H9 (cell line): ENCODE measurements around the gene CDYL. TPM values are rescaled to one million over a fixed set of nuclear protein-coding genes. Genes with fewer than 3 reads are reported as not detected.

Experiments
- DNase-seq: peaks from one replicate; pipeline ENCODE4 v3.0.0-alpha.2; 2017
- H2AFZ ChIP-seq: one replicate; pipeline ENCODE4 v1.6.1; 2013; ENCODE audit warnings: mild to moderate bottlenecking, low read length, control low read depth, moderate library complexity
- H2AK5ac ChIP-seq: 2 replicates; pipeline ENCODE4 v1.6.1; 2013; ENCODE audit warnings: low read length, control low read depth, mixed read lengths; ENCODE audit not compliant: insufficient read length
- H2BK120ac ChIP-seq: one replicate; pipeline ENCODE4 v1.6.1; 2013; ENCODE audit warnings: low read depth, mild to moderate bottlenecking, low read length, control low read depth, inconsistent platforms; ENCODE audit not compliant: poor library complexity, severe bottlenecking
- H2BK12ac ChIP-seq: 2 replicates; pipeline ENCODE4 v1.6.1; 2013; ENCODE audit warnings: low read length, control low read depth, mixed read lengths, low read depth; ENCODE audit not compliant: insufficient read length
- H2BK15ac ChIP-seq: 2 replicates; pipeline ENCODE4 v1.6.1; 2013; ENCODE audit warnings: low read depth, low read length, control low read depth
- H2BK20ac ChIP-seq: one replicate; pipeline ENCODE4 v1.6.1; 2013; ENCODE audit warnings: low read depth, mild to moderate bottlenecking, low read length, control low read depth, inconsistent platforms; ENCODE audit not compliant: poor library complexity, severe bottlenecking
- H2BK5ac ChIP-seq: 2 replicates; pipeline ENCODE4 v1.6.1; 2013; ENCODE audit warnings: low read length, control low read depth, mixed read lengths; ENCODE audit not compliant: insufficient read length
- H3K14ac ChIP-seq: 2 replicates; pipeline ENCODE4 v1.6.1; 2013; ENCODE audit warnings: low read length, control low read depth; ENCODE audit not compliant: insufficient read depth
- H3K18ac ChIP-seq: 2 replicates; pipeline ENCODE4 v1.6.1; 2013; ENCODE audit warnings: low read depth, mild to moderate bottlenecking, mixed read lengths, low read length, control low read depth; ENCODE audit not compliant: insufficient read length
- H3K23ac ChIP-seq: 2 replicates; pipeline ENCODE4 v1.6.1; 2013; ENCODE audit warnings: low read length, control low read depth, mixed read lengths, low read depth; ENCODE audit not compliant: insufficient read length
- H3K23me2 ChIP-seq: 2 replicates; pipeline ENCODE4 v1.6.1; 2013; ENCODE audit warnings: low read depth, mild to moderate bottlenecking, mixed read lengths, low read length, control low read depth; ENCODE audit not compliant: insufficient read length, poor library complexity, severe bottlenecking
- H3K27ac ChIP-seq: 2 replicates; pipeline ENCODE4 v1.5.1; 2013; ENCODE audit warnings: low read length, control low read depth, mixed read lengths, low read depth; ENCODE audit not compliant: insufficient read length
- H3K27me3 ChIP-seq: 2 replicates; pipeline ENCODE4 v1.6.1; 2013; ENCODE audit warnings: low read length, control low read depth, inconsistent platforms; ENCODE audit not compliant: insufficient read depth
- H3K4ac ChIP-seq: 2 replicates; pipeline ENCODE4 v1.6.1; 2013; ENCODE audit warnings: low read depth, mild to moderate bottlenecking, control low read depth, inconsistent platforms, low read length, moderate library complexity
- H3K4me1 ChIP-seq: 2 replicates; pipeline ENCODE4 v1.6.1; 2013; ENCODE audit warnings: low read length, control low read depth, inconsistent platforms; ENCODE audit not compliant: insufficient read depth
- H3K4me2 ChIP-seq: 2 replicates; pipeline ENCODE4 v1.6.1; 2013; ENCODE audit warnings: low read length, control low read depth, mixed read lengths; ENCODE audit not compliant: insufficient read length, insufficient read depth
- H3K56ac ChIP-seq: 2 replicates; pipeline ENCODE4 v1.6.1; 2013; ENCODE audit warnings: low read depth, mild to moderate bottlenecking, mixed read lengths, low read length, control low read depth; ENCODE audit not compliant: insufficient read length
- H3K79me1 ChIP-seq: 2 replicates; pipeline ENCODE4 v1.6.1; 2013; ENCODE audit warnings: low read depth, mild to moderate bottlenecking, moderate library complexity, low read length, control low read depth, inconsistent platforms; ENCODE audit not compliant: insufficient read depth, poor library complexity, severe bottlenecking
- H3K79me2 ChIP-seq: 2 replicates; pipeline ENCODE4 v1.6.1; 2013; ENCODE audit warnings: low read length, control low read depth, inconsistent platforms; ENCODE audit not compliant: insufficient read depth
- H3K9ac ChIP-seq: 2 replicates; pipeline ENCODE4 v1.6.1; 2013; ENCODE audit warnings: low read length, control low read depth, mixed read lengths; ENCODE audit not compliant: insufficient read length; ENCODE audit errors: extremely low read depth
- H3K9me3 ChIP-seq: one replicate; pipeline ENCODE4 v1.6.1; 2013; ENCODE audit warnings: low read depth, low read length, inconsistent platforms; ENCODE audit not compliant: control insufficient read depth
- H3T11ph ChIP-seq: one replicate; pipeline ENCODE4 v1.6.1; 2013; ENCODE audit warnings: mild to moderate bottlenecking, low read length, control low read depth, inconsistent platforms
- H4K20me1 ChIP-seq: one replicate; pipeline ENCODE4 v1.6.1; 2013; ENCODE audit not compliant: control insufficient read depth, insufficient read length, insufficient read depth
- H4K5ac ChIP-seq: 2 replicates; pipeline ENCODE4 v1.6.1; 2013; ENCODE audit warnings: low read depth, mild to moderate bottlenecking, mixed read lengths, low read length, control low read depth; ENCODE audit not compliant: insufficient read length
- H4K8ac ChIP-seq: replicated peaks from 2 replicates; pipeline ENCODE4 v1.6.1; 2013; ENCODE audit warnings: low read length, control low read depth, mixed read lengths, low read depth; ENCODE audit not compliant: insufficient read length
- H4K91ac ChIP-seq: 2 replicates; pipeline ENCODE4 v1.6.1; 2013; ENCODE audit warnings: low read depth, mild to moderate bottlenecking, moderate library complexity, mixed read lengths, low read length, control low read depth; ENCODE audit not compliant: insufficient read length
- H3K27ac Mint-ChIP-seq, 3 experiments: 2 replicates in 2 of 3; 3 replicates in 1 of 3; pipeline ENCODE4 v1.8.0; 2020 to 2021; ENCODE audit warnings: mixed read lengths in 3 of 3, mild to moderate bottlenecking in 1 of 3, moderate library complexity in 1 of 3
- H3K27me3 Mint-ChIP-seq: 2 replicates; pipeline ENCODE4 v1.8.0; 2021; ENCODE audit warnings: low read depth, mild to moderate bottlenecking, moderate library complexity, mixed read lengths
- H3K36me3 Mint-ChIP-seq, 3 experiments: 2 replicates in 2 of 3; 3 replicates in 1 of 3; pipeline ENCODE4 v1.8.0; 2020 to 2021; ENCODE audit warnings: low read depth in 3 of 3, mixed read lengths in 3 of 3; ENCODE audit not compliant: insufficient read depth in 1 of 3
- H3K4me1 Mint-ChIP-seq, 2 experiments: 2 replicates each; pipeline ENCODE4 v1.8.0; 2020; ENCODE audit warnings: mixed read lengths in 2 of 2
- H3K4me3 Mint-ChIP-seq, 2 experiments: 2 replicates in 1 of 2; 3 replicates in 1 of 2; pipeline ENCODE4 v1.8.0; 2020 to 2021; ENCODE audit warnings: mild to moderate bottlenecking in 2 of 2, mixed read lengths in 2 of 2, moderate library complexity in 1 of 2
- H3K9me3 Mint-ChIP-seq, 2 experiments: 2 replicates in 1 of 2; 3 replicates in 1 of 2; pipeline ENCODE4 v1.8.0; 2020; ENCODE audit warnings: mild to moderate bottlenecking in 2 of 2, mixed read lengths in 2 of 2, moderate library complexity in 1 of 2
- WGBS: extraction: QIAGEN DNeasy Blood & Tissue Kit; methylation state at CpG from one replicate; pipeline ENCODE4 v1.1.7; 2013; ENCODE audit warnings: missing lambda C conversion rate, low lambda C conversion rate, mixed read lengths; ENCODE audit not compliant: insufficient read length; ENCODE audit errors: extremely low coverage; 5-methylcytosine and 5-hydroxymethylcytosine counted together
- total RNA-seq: library from RNA; stranded (reverse); gene quantifications from 2 replicates; pipeline ENCODE4 v1.2.1, GENCODE V29; 2021
- TF ChIP-seq, protein P1 (sequence below): fragments of 200-600 bp; sonication (generic); conservative IDR thresholded peaks from 3 replicates; pipeline ENCODE4 v1.8.0; 2021; ENCODE audit warnings: antibody characterized with exemption, mild to moderate bottlenecking

The CDYL gene
- total RNA-seq, 1 experiment from 2014 or later: 95.0 TPM

DNA sequence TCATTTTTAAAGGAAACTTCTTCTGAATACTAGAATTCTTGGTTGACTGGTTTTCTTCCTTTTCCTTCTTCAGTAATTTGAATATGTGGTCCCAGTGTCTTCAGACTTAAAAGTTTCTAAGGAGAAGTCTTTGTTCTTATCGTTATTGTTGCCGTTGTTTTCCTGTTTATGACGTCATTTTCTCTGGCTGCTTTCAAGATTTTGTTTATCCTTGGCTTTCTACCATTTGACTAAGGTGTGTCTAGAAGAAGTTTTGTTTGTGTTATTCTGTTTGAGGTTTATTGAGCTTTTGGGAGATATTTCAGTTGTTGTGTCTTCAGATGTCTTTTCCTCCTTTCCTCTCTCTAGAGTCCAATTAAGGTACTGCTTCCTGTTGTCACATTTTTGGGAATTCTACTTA lies 24.5 kb downstream of the CDYL start:
- Histone ChIP-seq H3T11ph (no peak overlapping the region), H2BK12ac (no peak overlapping the region), H3K14ac (no peak overlapping the region), H4K20me1 (no peaks in the 10 kb centered on the region), H3K27ac (no peak overlapping the region), H3K23me2 (no peaks in the 10 kb centered on the region), H3K23ac (no peak overlapping the region), H4K91ac (no peak overlapping the region), H3K79me2 (peaks cover 51% of the 10 kb centered on the region; the same call in 1 of the 2 replicates), H3K56ac (no peak overlapping the region), H2BK20ac (no peak overlapping the region), H3K18ac (no peak overlapping the region), H2AK5ac (no peak overlapping the region), H3K27me3 (no peaks in the 10 kb centered on the region), H3K9ac (no peak overlapping the region), H3K9me3 (no peaks in the 10 kb centered on the region), H4K5ac (no peak overlapping the region), H2AFZ (no peak overlapping the region), H2BK15ac (no peak overlapping the region), H3K4ac (no peak overlapping the region), H2BK5ac (no peak overlapping the region), H3K4me2 (no peak overlapping the region), H3K4me1 (peaks cover 4% of the 10 kb centered on the region), H4K8ac (no peak overlapping the region), H2BK120ac (no peak overlapping the region), H3K79me1 (peaks cover 18% of the 10 kb centered on the region)
- peaks cover 42 to 52% of the 10 kb centered on the region in 2 experiments for H3K4me1 Mint-ChIP-seq
- no peaks in the 10 kb centered on the region for H3K9me3 Mint-ChIP-seq
- H3K27me3 Mint-ChIP-seq: no peaks in the 10 kb centered on the region
- WGBS: no CpG with 5 or more reads among the region's 3 CpGs
- H3K4me3 Mint-ChIP-seq: no peak overlapping the region
- TF ChIP-seq, protein P1, sequence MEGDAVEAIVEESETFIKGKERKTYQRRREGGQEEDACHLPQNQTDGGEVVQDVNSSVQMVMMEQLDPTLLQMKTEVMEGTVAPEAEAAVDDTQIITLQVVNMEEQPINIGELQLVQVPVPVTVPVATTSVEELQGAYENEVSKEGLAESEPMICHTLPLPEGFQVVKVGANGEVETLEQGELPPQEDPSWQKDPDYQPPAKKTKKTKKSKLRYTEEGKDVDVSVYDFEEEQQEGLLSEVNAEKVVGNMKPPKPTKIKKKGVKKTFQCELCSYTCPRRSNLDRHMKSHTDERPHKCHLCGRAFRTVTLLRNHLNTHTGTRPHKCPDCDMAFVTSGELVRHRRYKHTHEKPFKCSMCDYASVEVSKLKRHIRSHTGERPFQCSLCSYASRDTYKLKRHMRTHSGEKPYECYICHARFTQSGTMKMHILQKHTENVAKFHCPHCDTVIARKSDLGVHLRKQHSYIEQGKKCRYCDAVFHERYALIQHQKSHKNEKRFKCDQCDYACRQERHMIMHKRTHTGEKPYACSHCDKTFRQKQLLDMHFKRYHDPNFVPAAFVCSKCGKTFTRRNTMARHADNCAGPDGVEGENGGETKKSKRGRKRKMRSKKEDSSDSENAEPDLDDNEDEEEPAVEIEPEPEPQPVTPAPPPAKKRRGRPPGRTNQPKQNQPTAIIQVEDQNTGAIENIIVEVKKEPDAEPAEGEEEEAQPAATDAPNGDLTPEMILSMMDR: 0 out of 3 replicates have a peak, but pooled peaks have one; percentile 21
- no peak overlapping the region for H3K27ac Mint-ChIP-seq
- DNase-seq: no peak
- peaks cover 0 to 6% (median 4%) of the 10 kb centered on the region in 3 experiments; a peak in 3 of 7 replicates for H3K36me3 Mint-ChIP-seq
